ENCODE data around the gene COX8A. TPM values are rescaled to one million over a fixed set of nuclear protein-coding genes. Genes with fewer than 3 reads are reported as not detected.

Gene COX8A
- total and polyA plus RNA-seq, 9 donors, result 229 to 408 (median 276) TPM

GRCh38 chr11:63939397-63939891 lies 35.0 kb upstream of the COX8A start:
- Histone ChIP-seq H3K27me3 (ENCODE audit: control insufficient read depth, insufficient read depth, low read length) (no peaks in the 10 kb centered on the region), H3K4me1 (ENCODE audit: control insufficient read depth, insufficient read depth, low read length) (peaks cover 23% of the 10 kb centered on the region), H3K9me3 (replicated peaks; ENCODE audit: control insufficient read depth, low read depth, low read length) (no peaks in the 10 kb centered on the region), H3K27ac (ENCODE audit: low read length) (peak overlapping the region; percentile 72), H3K36me3 (ENCODE audit: control insufficient read depth, insufficient read depth, low read length) (peaks cover 11% of the 10 kb centered on the region), H3K4me3 (ENCODE audit: low read length) (peak overlapping the region; percentile 84)
- DNase-seq, result peak; percentile 39
- WGBS (ENCODE audit: insufficient coverage), result 0% methylated on average over 12 of the region's 26 CpGs

GRCh38 chr11:63940786-63941185 lies 33.6 kb upstream of the COX8A start:
- 80% methylated on average over 1 of the region's 6 CpGs for WGBS (ENCODE audit: insufficient coverage)
- H3K4me3 ChIP-seq (ENCODE audit: low read length), result no peak overlapping the region
- H3K9me3 ChIP-seq (replicated peaks; ENCODE audit: control insufficient read depth, low read depth, low read length), result no peaks in the 10 kb centered on the region
- H3K27me3 ChIP-seq (ENCODE audit: control insufficient read depth, insufficient read depth, low read length), result no peaks in the 10 kb centered on the region
- H3K4me1 ChIP-seq (ENCODE audit: control insufficient read depth, insufficient read depth, low read length), result peaks cover 36% of the 10 kb centered on the region
- H3K27ac ChIP-seq (ENCODE audit: low read length), result no peak overlapping the region
- peaks cover 11% of the 10 kb centered on the region for H3K36me3 ChIP-seq (ENCODE audit: control insufficient read depth, insufficient read depth, low read length)
- DNase-seq, result no peak

- peaks cover 39% of the 10 kb centered on the region for H3K4me1 ChIP-seq (ENCODE audit: control insufficient read depth, insufficient read depth, low read length)
- H3K4me3 ChIP-seq (ENCODE audit: low read length), result no peak overlapping the region
- H3K27ac ChIP-seq (ENCODE audit: low read length), result no peak overlapping the region
- no CpG with 5 or more reads among the region's 4 CpGs for WGBS (ENCODE audit: insufficient coverage)
- no peaks in the 10 kb centered on the region for H3K9me3 ChIP-seq (replicated peaks; ENCODE audit: control insufficient read depth, low read depth, low read length)
- no peaks in the 10 kb centered on the region for H3K27me3 ChIP-seq (ENCODE audit: control insufficient read depth, insufficient read depth, low read length)
- DNase-seq, result no peak
- H3K36me3 ChIP-seq (ENCODE audit: control insufficient read depth, insufficient read depth, low read length), result peaks cover 21% of the 10 kb centered on the region
Measured at GRCh38 chr11:63941901-63942300, 32.5 kb upstream of the COX8A start.

GRCh38 chr11:63942803-63943202 lies 31.6 kb upstream of the COX8A start:
- Histone ChIP-seq H3K4me3 (ENCODE audit: low read length) (no peak overlapping the region), H3K36me3 (ENCODE audit: control insufficient read depth, insufficient read depth, low read length) (peaks cover 26% of the 10 kb centered on the region), H3K4me1 (ENCODE audit: control insufficient read depth, insufficient read depth, low read length) (peaks cover 39% of the 10 kb centered on the region), H3K9me3 (replicated peaks; ENCODE audit: control insufficient read depth, low read depth, low read length) (no peaks in the 10 kb centered on the region), H3K27ac (ENCODE audit: low read length) (no peak overlapping the region), H3K27me3 (ENCODE audit: control insufficient read depth, insufficient read depth, low read length) (no peaks in the 10 kb centered on the region)
- DNase-seq, result no peak
- no CpG with 5 or more reads among the region's 3 CpGs for WGBS (ENCODE audit: insufficient coverage)

- no peaks in the 10 kb centered on the region for H3K27me3 ChIP-seq (ENCODE audit: control insufficient read depth, insufficient read depth, low read length)
- peak overlapping the region; percentile 87 for H3K27ac ChIP-seq (ENCODE audit: low read length)
- peak; percentile 81 for DNase-seq
- H3K36me3 ChIP-seq (ENCODE audit: control insufficient read depth, insufficient read depth, low read length), result peaks cover 38% of the 10 kb centered on the region
- WGBS (ENCODE audit: insufficient coverage), result 25% methylated on average over 8 of the region's 8 CpGs
- H3K4me3 ChIP-seq (ENCODE audit: low read length), result no peak overlapping the region
- peaks cover 27% of the 10 kb centered on the region for H3K4me1 ChIP-seq (ENCODE audit: control insufficient read depth, insufficient read depth, low read length)
- no peaks in the 10 kb centered on the region for H3K9me3 ChIP-seq (replicated peaks; ENCODE audit: control insufficient read depth, low read depth, low read length)
Measured at GRCh38 chr11:63944987-63945386, 29.4 kb upstream of the COX8A start.

- peak overlapping the region; percentile 1 for H3K4me3 ChIP-seq (ENCODE audit: low read length)
- 27% methylated on average over 6 of the region's 14 CpGs for WGBS (ENCODE audit: insufficient coverage)
- peaks cover 39% of the 10 kb centered on the region for H3K36me3 ChIP-seq (ENCODE audit: control insufficient read depth, insufficient read depth, low read length)
- no peaks in the 10 kb centered on the region for H3K27me3 ChIP-seq (ENCODE audit: control insufficient read depth, insufficient read depth, low read length)
- peaks cover 24% of the 10 kb centered on the region for H3K4me1 ChIP-seq (ENCODE audit: control insufficient read depth, insufficient read depth, low read length)
- H3K9me3 ChIP-seq (replicated peaks; ENCODE audit: control insufficient read depth, low read depth, low read length), result no peaks in the 10 kb centered on the region
- H3K27ac ChIP-seq (ENCODE audit: low read length), result peak overlapping the region; percentile 87
- DNase-seq, result peak; percentile 87
Measured at GRCh38 chr11:63945477-63946163, 28.8 kb upstream of the COX8A start.

- H3K27ac ChIP-seq (ENCODE audit: low read length), result no peak overlapping the region
- H3K36me3 ChIP-seq (ENCODE audit: control insufficient read depth, insufficient read depth, low read length), result peaks cover 65% of the 10 kb centered on the region
- no peaks in the 10 kb centered on the region for H3K9me3 ChIP-seq (replicated peaks; ENCODE audit: control insufficient read depth, low read depth, low read length)
- no peaks in the 10 kb centered on the region for H3K27me3 ChIP-seq (ENCODE audit: control insufficient read depth, insufficient read depth, low read length)
- H3K4me3 ChIP-seq (ENCODE audit: low read length), result no peak overlapping the region
- no peak for DNase-seq
- WGBS (ENCODE audit: insufficient coverage), result 76% methylated on average over 19 of the region's 20 CpGs
- no peaks in the 10 kb centered on the region for H3K4me1 ChIP-seq (ENCODE audit: control insufficient read depth, insufficient read depth, low read length)
Measured at GRCh38 chr11:63951779-63952536, 22.5 kb upstream of the COX8A start.

- Histone ChIP-seq H3K9me3 (replicated peaks; ENCODE audit: control insufficient read depth, low read depth, low read length) (no peaks in the 10 kb centered on the region), H3K27ac (ENCODE audit: low read length) (no peak overlapping the region), H3K4me3 (ENCODE audit: low read length) (no peak overlapping the region), H3K36me3 (ENCODE audit: control insufficient read depth, insufficient read depth, low read length) (peaks cover 65% of the 10 kb centered on the region), H3K4me1 (ENCODE audit: control insufficient read depth, insufficient read depth, low read length) (no peaks in the 10 kb centered on the region), H3K27me3 (ENCODE audit: control insufficient read depth, insufficient read depth, low read length) (no peaks in the 10 kb centered on the region)
- DNase-seq, result no peak
- no CpG with 5 or more reads among the region's 4 CpGs for WGBS (ENCODE audit: insufficient coverage)
Measured at GRCh38 chr11:63952570-63952969, 21.9 kb upstream of the COX8A start.

- no peak for DNase-seq
- WGBS (ENCODE audit: insufficient coverage), result 79% methylated on average over 2 of the region's 5 CpGs
- Histone ChIP-seq H3K27ac (ENCODE audit: low read length) (no peak overlapping the region), H3K27me3 (ENCODE audit: control insufficient read depth, insufficient read depth, low read length) (no peaks in the 10 kb centered on the region), H3K9me3 (replicated peaks; ENCODE audit: control insufficient read depth, low read depth, low read length) (no peaks in the 10 kb centered on the region), H3K4me1 (ENCODE audit: control insufficient read depth, insufficient read depth, low read length) (peaks cover 24% of the 10 kb centered on the region), H3K4me3 (ENCODE audit: low read length) (no peak overlapping the region), H3K36me3 (ENCODE audit: control insufficient read depth, insufficient read depth, low read length) (peaks cover 43% of the 10 kb centered on the region)
Measured at GRCh38 chr11:63958008-63958407, 16.4 kb upstream of the COX8A start.

GRCh38 chr11:63961608-63962412 lies 12.6 kb upstream of the COX8A start:
- Histone ChIP-seq H3K4me1 (ENCODE audit: control insufficient read depth, insufficient read depth, low read length) (peaks cover 24% of the 10 kb centered on the region), H3K27me3 (ENCODE audit: control insufficient read depth, insufficient read depth, low read length) (no peaks in the 10 kb centered on the region), H3K36me3 (ENCODE audit: control insufficient read depth, insufficient read depth, low read length) (peaks cover 10% of the 10 kb centered on the region), H3K9me3 (replicated peaks; ENCODE audit: control insufficient read depth, low read depth, low read length) (no peaks in the 10 kb centered on the region), H3K27ac (ENCODE audit: low read length) (peak overlapping the region; percentile 86), H3K4me3 (ENCODE audit: low read length) (no peak overlapping the region)
- DNase-seq, result peak; percentile 96
- WGBS (ENCODE audit: insufficient coverage), result 18% methylated on average over 15 of the region's 19 CpGs
